Gastrocnemius medialis (tissue), 4 donors: ENCODE results near the gene COQ2.

Experiments used
- CTCF ChIP-seq, 5 experiments: fragments of 450-650 bp in 3 of 5; fragments of 200-600 bp in 2 of 5; sonication (generic) in 2 of 5; IDR thresholded peaks in 4 of 5; conservative IDR thresholded peaks in 1 of 5; 1 replicate in 4 of 5; 2 replicates in 1 of 5; pipeline ENCODE4 v1.5.1; 2016 to 2019; ENCODE audit warnings: antibody characterized with exemption in 5 of 5, mild to moderate bottlenecking in 3 of 5, moderate library complexity in 3 of 5
- POLR2A ChIP-seq, 2 donors: fragments of 450-650 bp; IDR thresholded peaks; one replicate each; pipeline ENCODE4 v1.6.1; 2017; ENCODE audit warnings: antibody characterized with exemption in 2 of 2, mild to moderate bottlenecking in 2 of 2, moderate library complexity in 2 of 2

GRCh38 chr4:83261307-83261706, 23.3 kb downstream of the COQ2 start:
- no peak for TF ChIP-seq CTCF (IDR thresholded peaks at IDR 0.05 in 4 of 5, conservative IDR thresholded peaks at IDR 0.05 in 1 of 5)
- no peak for TF ChIP-seq POLR2A (IDR thresholded peaks at IDR 0.05)
